HepG2 (cell line): Measurements from ENCODE around the gene VDAC1. TPM values are rescaled to one million over a fixed set of nuclear protein-coding genes. Genes with fewer than 3 reads are reported as not detected.

ENCODE experiments used
- ATF1 ChIP-seq: IDR thresholded peaks from 2 replicates; pipeline ENCODE4 v1.6.1; 2016; ENCODE audit warnings: mild to moderate bottlenecking, control low read depth
- DMAP1 ChIP-seq: IDR thresholded peaks from 2 replicates; pipeline ENCODE4 v1.6.1; 2016
- ELF4 ChIP-seq: sonication (generic); formaldehyde crosslinking; IDR thresholded peaks from 2 replicates; pipeline ENCODE4 v1.5.0; 2020; ENCODE audit warnings: missing genetic modification reagents, mild to moderate bottlenecking, moderate library complexity, borderline replicate concordance
- FOXJ3 ChIP-seq: sonication (generic); formaldehyde crosslinking; IDR thresholded peaks from 2 replicates; pipeline ENCODE4 v1.4.0; 2020; ENCODE audit warnings: missing genetic modification reagents, mild to moderate bottlenecking, borderline replicate concordance
- HDAC1 ChIP-seq: sonication (generic); formaldehyde crosslinking; IDR thresholded peaks from 2 replicates; pipeline ENCODE4 v1.5.1; 2020; ENCODE audit warnings: mild to moderate bottlenecking, missing genetic modification reagents
- HHEX ChIP-seq: IDR thresholded peaks from 2 replicates; pipeline ENCODE4 v1.6.1; 2016; ENCODE audit warnings: control low read depth
- HNF4G ChIP-seq, 2 experiments: sonication (generic) in 1 of 2; formaldehyde crosslinking in 1 of 2; IDR thresholded peaks; 2 replicates each; pipeline versions ENCODE4 v1.4.0 to v1.6.1; 2011 to 2020; ENCODE audit warnings: borderline replicate concordance in 2 of 2, low read depth in 2 of 2, mild to moderate bottlenecking in 2 of 2, low read length in 1 of 2, missing genetic modification reagents in 1 of 2, moderate library complexity in 1 of 2
- KMT2A ChIP-seq: sonication (generic); formaldehyde crosslinking; IDR thresholded peaks from 2 replicates; pipeline ENCODE4 v1.4.0; 2020; ENCODE audit warnings: missing genetic modification reagents
- KMT2B ChIP-seq: IDR thresholded peaks from 2 replicates; pipeline ENCODE4 v1.6.1; 2016; ENCODE audit warnings: missing genetic modification reagents, missing compliant biosample characterization
- LCORL ChIP-seq, 2 experiments: fragments of 450-650 bp in 1 of 2; sonication (generic) in 1 of 2; formaldehyde crosslinking in 1 of 2; IDR thresholded peaks; 2 replicates each; pipeline versions ENCODE4 v1.5.0 to v1.6.1; 2017 to 2020; ENCODE audit warnings: antibody characterized with exemption in 1 of 2, missing genetic modification reagents in 1 of 2
- MXI1 ChIP-seq: IDR thresholded peaks from 3 replicates; pipeline ENCODE4 v1.6.1; 2012; ENCODE audit warnings: low read depth, low read length, inconsistent platforms, borderline replicate concordance
- NCOA5 ChIP-seq: sonication (generic); formaldehyde crosslinking; IDR thresholded peaks from 2 replicates; pipeline ENCODE4 v1.4.0; 2020; ENCODE audit warnings: missing genetic modification reagents
- NFKBIZ ChIP-seq: IDR thresholded peaks from 2 replicates; pipeline ENCODE4 v1.6.1; 2018; ENCODE audit warnings: missing genetic modification reagents, missing compliant biosample characterization
- RBAK ChIP-seq: sonication (generic); formaldehyde crosslinking; IDR thresholded peaks from 2 replicates; pipeline ENCODE4 v1.5.1; 2020; ENCODE audit warnings: mild to moderate bottlenecking, missing genetic modification reagents
- RFXANK ChIP-seq: IDR thresholded peaks from 2 replicates; pipeline ENCODE4 v1.6.1; 2016
- SAFB2 ChIP-seq: sonication (generic); formaldehyde crosslinking; IDR thresholded peaks from 2 replicates; pipeline ENCODE4 v1.5.1; 2020; ENCODE audit warnings: missing genetic modification reagents, low read depth, mild to moderate bottlenecking, borderline replicate concordance
- SRSF1 ChIP-seq: fragments of 200-400 bp; formaldehyde crosslinking; optimal IDR thresholded peaks from 2 replicates; pipeline ENCODE3; 2017; ENCODE audit warnings: mild to moderate bottlenecking, low read depth, low read length, moderate library complexity
- TBX2 ChIP-seq: sonication (generic); formaldehyde crosslinking; IDR thresholded peaks from 2 replicates; pipeline ENCODE4 v1.5.0; 2020; ENCODE audit warnings: missing genetic modification reagents, mild to moderate bottlenecking, borderline replicate concordance
- TBX3 ChIP-seq: fragments of 450-650 bp; IDR thresholded peaks from 2 replicates; pipeline ENCODE4 v1.6.1; 2017; ENCODE audit warnings: antibody characterized with exemption, mild to moderate bottlenecking, inconsistent platforms, borderline replicate concordance
- TGIF2 ChIP-seq: IDR thresholded peaks from 2 replicates; pipeline ENCODE4 v1.6.1; 2016; ENCODE audit warnings: control low read depth, missing compliant biosample characterization
- ZBTB20 ChIP-seq: sonication (generic); formaldehyde crosslinking; IDR thresholded peaks from 2 replicates; pipeline ENCODE4 v1.8.1; 2023; ENCODE audit warnings: missing genetic modification reagents, low read depth, mild to moderate bottlenecking, borderline replicate concordance
- ZC3H4 ChIP-seq: sonication (generic); formaldehyde crosslinking; IDR thresholded peaks from 2 replicates; pipeline ENCODE4 v1.4.0; 2020; ENCODE audit warnings: missing genetic modification reagents, borderline replicate concordance
- ZNF136 ChIP-seq: sonication (generic); formaldehyde crosslinking; IDR thresholded peaks from 2 replicates; pipeline ENCODE4 v1.8.1; 2022; ENCODE audit warnings: low read depth, mild to moderate bottlenecking, moderate library complexity, missing genetic modification reagents
- ZNF207 ChIP-seq: fragments of 450-650 bp; IDR thresholded peaks from 2 replicates; pipeline ENCODE4 v1.6.1; 2016; ENCODE audit warnings: antibody characterized with exemption, borderline replicate concordance
- ZNF546 ChIP-seq: sonication (generic); formaldehyde crosslinking; conservative IDR thresholded peaks from 2 replicates; pipeline ENCODE4 v1.8.1; 2023; ENCODE audit warnings: mild to moderate bottlenecking, missing genetic modification reagents
- ZNF563 ChIP-seq: sonication (generic); formaldehyde crosslinking; IDR thresholded peaks from 2 replicates; pipeline ENCODE4 v1.8.0; 2022; ENCODE audit warnings: mild to moderate bottlenecking, moderate library complexity, missing genetic modification reagents
- ZNF572 ChIP-seq: sonication (generic); formaldehyde crosslinking; IDR thresholded peaks from 2 replicates; pipeline ENCODE4 v1.5.1; 2020; ENCODE audit warnings: mild to moderate bottlenecking, missing genetic modification reagents
- ZNF607 ChIP-seq: sonication (generic); formaldehyde crosslinking; IDR thresholded peaks from 2 replicates; pipeline ENCODE4 v1.5.1; 2020; ENCODE audit warnings: missing genetic modification reagents, mild to moderate bottlenecking, borderline replicate concordance
- ZNF766 ChIP-seq: sonication (generic); formaldehyde crosslinking; IDR thresholded peaks from 2 replicates; pipeline ENCODE4 v1.5.0; 2020; ENCODE audit warnings: missing genetic modification reagents, borderline replicate concordance
- ZSCAN21 ChIP-seq: sonication (generic); formaldehyde crosslinking; IDR thresholded peaks from 2 replicates; pipeline ENCODE4 v1.8.0; 2022; ENCODE audit warnings: mild to moderate bottlenecking, missing genetic modification reagents, moderate library complexity, borderline replicate concordance
- polyA plus RNA-seq, 8 experiments: library from polyadenylated mRNA; depleted of rRNA in 3 of 8; stranded (reverse) in 7 of 8; unstranded in 1 of 8; fragments of >200 nt; fragmentation: Illumina TruSeq in 4 of 8; extraction: Trizol in 4 of 8; gene quantifications; 2 replicates each; pipeline versions ENCODE4 v1.2.1 to v1.2.3, GENCODE V29; 2011 to 2016; ENCODE audit warnings: low read depth in 4 of 8, missing spikeins in 1 of 8, mixed read lengths in 1 of 8; ENCODE audit not compliant: insufficient read depth in 1 of 8
- total RNA-seq, 5 experiments: library from RNA; depleted of rRNA; stranded (reverse); fragments of >200 nt; fragmentation: Illumina TruSeq; extraction: Trizol; gene quantifications; 2 replicates each; pipeline ENCODE4 v1.2.3, GENCODE V29; 2016; ENCODE audit warnings: low read depth in 1 of 5
- TF ChIP-seq, protein P1 (sequence below): sonication (generic); formaldehyde crosslinking; IDR thresholded peaks from 2 replicates; pipeline ENCODE4 v1.5.0; 2020; ENCODE audit warnings: missing genetic modification reagents
- TF ChIP-seq, protein P2 (sequence below): sonication (generic); formaldehyde crosslinking; IDR thresholded peaks from 2 replicates; pipeline ENCODE4 v1.9.0; 2022; ENCODE audit warnings: missing genetic modification reagents, mild to moderate bottlenecking, borderline replicate concordance

The VDAC1 gene
- total and polyA plus RNA-seq, 2 of the 13 experiments (the other 11 are each of a cell fraction or from before 2014, with no cell fraction given), result 112 to 380 TPM

DNA sequence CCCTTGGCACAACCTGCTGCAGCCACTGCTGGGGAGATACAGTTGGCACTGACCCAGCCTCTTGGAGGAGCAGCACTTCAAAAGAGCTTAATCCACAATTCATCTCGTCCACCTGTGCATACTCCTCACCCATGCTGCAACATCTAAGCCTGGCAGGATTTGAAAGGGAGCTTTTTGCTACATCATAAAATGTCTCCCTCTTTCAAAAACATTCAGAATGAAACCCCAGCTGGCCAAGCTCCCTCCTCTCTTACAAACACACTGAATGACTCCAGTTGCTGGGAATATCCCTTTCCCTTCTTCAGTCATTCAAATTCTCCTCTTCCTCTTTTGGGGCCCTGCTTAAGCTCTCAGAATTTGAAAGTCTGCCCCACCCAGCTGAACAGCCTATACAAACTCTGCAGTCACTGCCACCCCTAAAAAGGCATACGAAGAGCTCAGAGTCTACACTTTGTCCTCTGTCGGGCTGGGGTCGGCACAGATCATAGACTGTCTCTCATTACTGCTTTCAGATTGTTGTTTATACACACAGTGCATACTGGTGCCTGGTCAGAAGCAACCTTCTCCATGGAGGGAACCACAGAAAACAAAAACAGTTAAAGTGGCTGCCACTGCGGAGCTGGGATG is 27.5 kb downstream of the VDAC1 start (continued):
- TF ChIP-seq MXI1 (no peak), ZC3H4 (no peak), ELF4 (CRISPR knock-in tag) (no peak), ATF1 (no peak), NFKBIZ (CRISPR knock-in tag) (no peak), TBX2 (CRISPR knock-in tag) (no peak), HHEX (no peak), HNF4G (IDR thresholded peaks at IDR 0.05; ENCODE audit: borderline replicate concordance, low read depth, low read length) (no peak), HNF4G (CRISPR knock-in tag; IDR thresholded peaks at IDR 0.05; ENCODE audit: borderline replicate concordance, low read depth) (no peak), RFXANK (CRISPR knock-in tag) (no peak), KMT2A (no peak), LCORL (IDR thresholded peaks at IDR 0.05) (no peak), LCORL (CRISPR knock-in tag; IDR thresholded peaks at IDR 0.05) (no peak), ZNF766 (CRISPR knock-in tag) (no peak), ZNF136 (CRISPR knock-in tag) (no peak), ZBTB20 (CRISPR knock-in tag) (no peak), TBX3 (no peak), TGIF2 (CRISPR knock-in tag) (no peak), ZNF207 (no peak), ZSCAN21 (CRISPR knock-in tag) (no peak), ZNF546 (CRISPR knock-in tag) (no peak), HDAC1 (no peak), DMAP1 (CRISPR knock-in tag) (no peak), RBAK (CRISPR knock-in tag) (no peak), FOXJ3 (no peak), ZNF563 (CRISPR knock-in tag) (no peak), KMT2B (CRISPR knock-in tag) (no peak), SRSF1 (no peak), SAFB2 (CRISPR knock-in tag) (no peak), ZNF572 (CRISPR knock-in tag) (no peak), NCOA5 (CRISPR knock-in tag) (no peak), ZNF607 (CRISPR knock-in tag) (no peak)
- TF ChIP-seq, protein P1, sequence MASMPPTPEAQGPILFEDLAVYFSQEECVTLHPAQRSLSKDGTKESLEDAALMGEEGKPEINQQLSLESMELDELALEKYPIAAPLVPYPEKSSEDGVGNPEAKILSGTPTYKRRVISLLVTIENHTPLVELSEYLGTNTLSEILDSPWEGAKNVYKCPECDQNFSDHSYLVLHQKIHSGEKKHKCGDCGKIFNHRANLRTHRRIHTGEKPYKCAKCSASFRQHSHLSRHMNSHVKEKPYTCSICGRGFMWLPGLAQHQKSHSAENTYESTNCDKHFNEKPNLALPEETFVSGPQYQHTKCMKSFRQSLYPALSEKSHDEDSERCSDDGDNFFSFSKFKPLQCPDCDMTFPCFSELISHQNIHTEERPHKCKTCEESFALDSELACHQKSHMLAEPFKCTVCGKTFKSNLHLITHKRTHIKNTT, result no peak
- TF ChIP-seq, protein P2, sequence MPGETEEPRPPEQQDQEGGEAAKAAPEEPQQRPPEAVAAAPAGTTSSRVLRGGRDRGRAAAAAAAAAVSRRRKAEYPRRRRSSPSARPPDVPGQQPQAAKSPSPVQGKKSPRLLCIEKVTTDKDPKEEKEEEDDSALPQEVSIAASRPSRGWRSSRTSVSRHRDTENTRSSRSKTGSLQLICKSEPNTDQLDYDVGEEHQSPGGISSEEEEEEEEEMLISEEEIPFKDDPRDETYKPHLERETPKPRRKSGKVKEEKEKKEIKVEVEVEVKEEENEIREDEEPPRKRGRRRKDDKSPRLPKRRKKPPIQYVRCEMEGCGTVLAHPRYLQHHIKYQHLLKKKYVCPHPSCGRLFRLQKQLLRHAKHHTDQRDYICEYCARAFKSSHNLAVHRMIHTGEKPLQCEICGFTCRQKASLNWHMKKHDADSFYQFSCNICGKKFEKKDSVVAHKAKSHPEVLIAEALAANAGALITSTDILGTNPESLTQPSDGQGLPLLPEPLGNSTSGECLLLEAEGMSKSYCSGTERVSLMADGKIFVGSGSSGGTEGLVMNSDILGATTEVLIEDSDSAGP (CRISPR knock-in tag), result no peak
